Glomerular endothelial cell (primary cell): ENCODE data around the gene HELB. TPM values are rescaled to one million over a fixed set of nuclear protein-coding genes. Genes with fewer than 3 reads are reported as not detected.
"Not testable (repeated sequence)": the region's sequence is repeated elsewhere in the genome, so short reads cannot be mapped to it uniquely, and the experiment has no call there.

Experiments used
- DNase-seq: peaks from one replicate; pipeline ENCODE4 v3.0.0-alpha.2; 2011; ENCODE audit warnings: low read depth, low spot score; ENCODE audit errors: extremely low read depth
- total RNA-seq: library from RNA; depleted of rRNA; stranded (reverse); fragments of >200 nt; gene quantifications from 2 replicates; pipeline ENCODE4 v1.2.3, GENCODE V29; 2015

The HELB gene
- total RNA-seq, 1 donor from 2014 or later, result 2.7 TPM

DNA sequence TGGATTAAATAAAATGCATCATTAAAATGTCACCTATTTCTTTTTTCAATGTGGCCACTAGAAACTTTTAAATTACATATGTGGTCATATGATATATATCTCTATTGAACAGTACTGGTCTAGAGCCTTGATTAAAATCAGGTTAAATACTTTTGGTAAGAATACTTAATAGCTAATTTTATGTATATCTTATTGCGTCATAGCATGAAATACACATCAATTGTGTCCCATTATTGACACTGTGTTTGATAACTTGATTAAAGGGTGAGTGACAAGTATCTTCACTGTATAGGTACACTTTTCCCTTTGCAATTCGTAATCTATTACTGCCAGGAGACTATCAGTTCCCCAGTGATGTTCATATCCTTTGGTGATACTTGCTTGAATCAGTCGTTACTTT, 4.4 kb upstream of the HELB start:
- no peak for DNase-seq

DNA sequence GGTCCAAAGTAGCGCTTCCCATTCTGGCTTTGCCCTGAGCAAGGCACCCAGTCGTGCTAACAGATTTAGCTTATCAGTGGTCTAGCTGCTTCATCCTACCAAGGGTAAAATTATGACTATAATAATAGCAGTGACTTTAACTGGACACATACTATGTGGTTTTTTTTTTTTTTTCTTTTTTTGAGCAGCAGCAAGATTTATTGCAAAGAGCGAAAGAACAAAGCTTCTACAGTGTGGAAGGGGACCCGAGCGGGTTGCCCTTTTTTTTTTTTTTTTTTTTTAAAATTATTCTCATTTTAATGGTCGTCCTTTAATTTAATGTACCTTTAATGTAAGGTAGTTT, 505 bp downstream of the HELB start:
- DNase-seq, result no peak

DNA sequence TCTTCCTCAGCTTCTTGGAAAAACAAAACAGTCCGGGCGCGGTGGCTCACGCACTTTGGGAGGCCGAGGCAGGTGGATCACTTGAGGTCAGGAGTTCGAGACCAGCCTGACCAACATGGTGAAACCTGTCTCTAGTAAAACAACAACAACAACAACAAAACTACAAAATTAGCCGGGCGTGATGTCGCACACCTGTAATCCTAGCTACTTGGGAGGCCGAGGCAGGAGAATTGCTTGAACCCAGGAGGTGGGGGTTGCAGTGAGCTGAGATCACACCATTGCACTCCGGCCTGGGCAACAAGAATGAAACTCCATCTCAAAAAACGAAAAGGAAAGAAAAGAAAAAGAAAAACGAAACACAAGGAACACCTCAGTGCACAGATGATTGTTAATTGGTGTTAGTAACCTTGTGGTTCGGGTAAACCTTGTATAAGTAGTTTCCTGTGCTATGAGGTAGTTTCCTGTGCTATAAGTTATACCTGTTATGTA, 1.1 kb downstream of the HELB start:
- DNase-seq, result not testable (repeated sequence)

DNA sequence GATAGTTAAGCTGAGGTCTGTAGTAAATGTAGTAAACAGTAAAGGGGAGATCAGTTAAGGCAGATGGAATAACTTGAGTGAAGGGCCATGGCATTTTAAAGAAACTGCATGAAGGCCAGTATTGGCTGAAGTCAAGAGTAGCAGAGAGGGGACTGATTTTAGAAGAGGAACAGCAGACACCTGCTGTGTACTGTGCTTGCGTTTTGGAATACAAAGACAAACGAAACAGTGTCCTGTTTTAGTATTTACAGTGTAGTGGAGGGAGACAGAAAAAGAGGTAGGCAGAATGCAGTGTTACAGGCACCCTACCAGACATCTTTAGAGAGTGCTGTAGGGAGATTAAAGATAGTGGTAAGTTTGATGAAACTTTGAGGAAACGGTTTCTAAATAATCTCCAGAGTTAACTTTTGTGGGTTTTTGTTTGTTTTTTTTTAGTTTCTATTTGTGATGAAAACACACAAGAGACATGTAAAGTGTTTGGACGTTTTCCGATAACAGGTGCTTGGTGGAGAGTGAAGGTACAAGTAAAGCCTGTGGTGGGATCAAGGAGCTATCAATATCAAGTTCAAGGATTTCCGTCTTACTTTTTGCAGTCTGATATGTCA, 2.1 kb downstream of the HELB start:
- no peak for DNase-seq

DNA sequence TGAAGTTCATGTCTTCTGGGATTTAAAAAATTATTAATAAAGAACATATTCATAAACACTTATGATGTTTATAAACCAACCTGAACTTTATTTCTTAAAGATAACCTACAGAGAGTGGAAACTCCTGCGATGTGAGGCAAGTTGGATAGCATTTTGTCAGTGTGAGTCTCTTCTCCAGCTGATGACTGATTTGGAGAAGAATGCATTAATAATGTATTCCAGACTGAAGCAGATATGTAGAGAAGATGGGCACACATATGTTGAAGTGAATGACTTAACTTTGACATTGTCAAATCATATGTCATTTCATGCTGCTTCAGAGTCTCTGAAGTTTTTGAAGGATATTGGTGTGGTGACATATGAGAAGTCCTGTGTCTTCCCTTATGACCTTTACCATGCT, 7.3 kb downstream of the HELB start:
- DNase-seq, result no peak

DNA sequence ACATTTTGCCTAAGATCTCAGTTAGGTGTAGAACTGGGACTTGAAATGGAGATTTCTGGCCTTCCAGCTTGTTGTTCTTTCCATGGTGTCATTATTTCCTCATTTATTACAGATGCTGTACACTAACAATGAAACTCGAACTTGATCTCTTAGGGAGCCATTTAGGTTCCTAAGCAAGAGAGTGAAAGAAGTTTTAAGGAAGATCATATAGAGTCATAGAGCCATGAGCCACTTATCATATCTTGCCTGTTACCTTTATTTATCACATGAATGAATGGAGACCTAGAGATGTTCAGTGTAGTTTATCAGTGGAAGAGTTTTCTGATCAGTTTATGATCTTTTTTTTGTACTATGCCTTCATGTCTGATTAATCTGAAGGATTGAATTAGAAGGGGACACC, 9.9 kb downstream of the HELB start:
- no peak for DNase-seq

DNA sequence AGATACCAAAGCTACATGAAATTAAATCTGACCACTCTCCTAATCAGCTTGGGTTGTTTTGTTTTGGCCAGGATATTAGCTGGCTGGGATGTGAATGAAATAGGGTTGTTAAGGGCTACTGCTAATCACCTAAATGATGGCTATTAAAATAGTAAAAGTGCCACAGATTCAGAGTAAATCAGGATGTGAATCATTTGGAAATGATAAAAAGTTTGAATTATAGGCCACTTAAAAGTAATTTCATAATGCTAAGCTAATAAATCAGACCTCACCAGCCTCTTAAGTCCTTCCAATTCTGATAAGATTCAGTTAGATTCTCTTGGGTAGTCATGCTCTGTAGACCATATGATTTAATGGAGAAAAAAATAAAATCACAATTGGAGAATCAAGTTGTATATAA, 12.0 kb downstream of the HELB start:
- DNase-seq, result no peak

DNA sequence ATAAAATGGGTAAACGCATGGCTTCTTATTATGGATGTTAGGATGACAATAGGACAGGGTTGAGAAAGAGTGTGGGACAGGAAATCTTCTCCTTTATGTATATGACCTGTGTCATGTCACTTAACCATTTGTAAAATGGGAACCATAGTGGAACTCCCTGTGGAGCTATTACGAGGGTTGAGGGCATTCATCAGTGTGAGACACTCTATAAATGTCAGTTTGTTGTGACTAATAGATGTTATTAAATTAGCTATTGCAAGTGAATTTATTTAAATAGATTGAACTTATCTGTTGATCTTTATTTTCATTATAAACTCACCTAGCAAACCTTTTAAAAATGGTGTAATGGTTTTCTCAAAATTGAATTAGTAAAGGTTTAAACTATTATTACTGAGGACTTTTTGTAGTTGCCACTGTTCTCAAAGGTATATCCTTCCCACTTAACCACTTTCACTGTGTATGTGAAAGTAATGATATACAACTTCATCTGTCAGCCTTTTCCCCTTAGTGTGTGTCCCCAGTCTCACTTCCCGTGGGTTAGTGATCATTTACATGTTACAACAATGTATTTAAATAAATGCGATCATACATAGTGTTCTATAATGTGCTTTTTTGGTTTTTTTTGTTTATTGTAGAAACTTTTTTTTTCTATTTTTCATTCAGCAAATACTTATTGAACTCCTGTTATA, 17.1 kb downstream of the HELB start:
- DNase-seq, result no peak

DNA sequence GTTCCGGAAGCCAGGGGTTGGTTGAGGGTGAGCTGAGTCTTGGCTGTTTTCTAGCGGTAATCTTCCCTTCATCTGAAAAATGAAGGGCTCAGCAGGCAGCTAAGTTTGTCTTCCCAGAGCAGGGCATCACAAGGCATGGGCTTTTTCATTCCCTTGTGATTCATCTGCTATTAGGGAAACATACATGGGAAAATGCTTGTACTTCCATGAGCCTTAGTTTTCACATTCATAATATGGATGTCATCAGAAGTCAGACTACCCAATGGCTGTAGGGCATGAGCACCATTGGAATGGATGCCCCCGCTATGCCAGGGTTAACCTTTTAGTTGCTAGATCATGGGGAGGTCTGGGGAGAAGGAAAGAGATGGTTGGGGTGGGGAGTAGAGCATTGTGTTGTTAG, 18.7 kb downstream of the HELB start:
- no peak for DNase-seq

DNA sequence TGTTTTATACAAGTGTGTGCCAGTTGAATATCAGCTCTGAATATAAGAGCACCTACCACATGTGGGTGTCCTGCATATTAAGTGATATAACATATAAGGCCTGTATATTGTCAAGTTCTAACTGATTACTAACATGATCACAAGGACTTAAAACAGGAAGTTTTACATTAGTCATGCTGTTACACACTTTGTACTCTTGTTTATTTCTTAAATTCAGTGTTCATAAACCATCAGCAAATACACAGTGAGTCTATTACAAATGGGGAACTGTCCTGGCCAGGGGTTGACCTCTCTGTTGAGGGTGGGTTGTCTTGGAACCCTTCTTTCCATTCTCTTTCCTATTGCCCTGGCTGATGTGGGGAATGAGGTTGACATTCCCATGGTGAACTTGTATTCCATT, 19.1 kb downstream of the HELB start:
- DNase-seq, result no peak

DNA sequence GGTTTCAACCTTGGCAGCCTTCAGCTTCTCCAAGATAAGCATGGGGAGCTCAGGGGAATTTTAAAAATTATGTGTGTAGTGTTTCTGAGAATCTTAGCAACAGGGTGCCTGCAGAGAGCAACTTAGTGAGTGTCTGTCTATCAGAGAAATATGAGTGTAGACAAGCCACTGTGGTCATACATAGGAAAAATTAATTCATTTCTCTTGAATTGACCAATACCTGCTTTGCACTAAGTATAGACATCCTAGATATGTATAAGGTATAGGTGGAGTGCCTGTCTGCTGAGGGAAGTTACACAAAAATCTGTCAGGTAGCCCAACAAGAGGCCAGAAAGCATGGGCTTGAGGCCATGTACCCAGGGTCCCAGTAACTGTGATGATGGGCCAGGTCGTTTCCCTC, 20.7 kb downstream of the HELB start:
- DNase-seq, result no peak

DNA sequence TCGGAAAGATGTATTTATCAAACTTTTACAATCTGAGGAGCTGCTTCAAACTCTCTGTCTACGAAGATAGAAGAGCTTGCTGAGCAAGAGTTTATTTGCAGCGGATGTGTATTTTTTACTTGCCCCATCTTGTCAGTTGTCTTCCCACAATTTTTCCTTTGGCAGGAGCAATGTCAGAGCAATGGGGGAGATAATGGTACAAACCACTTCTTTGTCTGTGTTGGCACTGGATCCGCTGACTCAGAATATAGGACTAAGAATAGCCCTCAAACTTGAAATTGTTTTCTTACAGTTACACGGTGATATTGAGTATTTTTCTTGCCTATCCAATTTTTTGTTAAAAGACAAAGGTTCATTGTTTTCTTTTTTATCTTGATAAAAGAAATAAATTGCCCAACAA, 27.6 kb downstream of the HELB start:
- no peak for DNase-seq

DNA sequence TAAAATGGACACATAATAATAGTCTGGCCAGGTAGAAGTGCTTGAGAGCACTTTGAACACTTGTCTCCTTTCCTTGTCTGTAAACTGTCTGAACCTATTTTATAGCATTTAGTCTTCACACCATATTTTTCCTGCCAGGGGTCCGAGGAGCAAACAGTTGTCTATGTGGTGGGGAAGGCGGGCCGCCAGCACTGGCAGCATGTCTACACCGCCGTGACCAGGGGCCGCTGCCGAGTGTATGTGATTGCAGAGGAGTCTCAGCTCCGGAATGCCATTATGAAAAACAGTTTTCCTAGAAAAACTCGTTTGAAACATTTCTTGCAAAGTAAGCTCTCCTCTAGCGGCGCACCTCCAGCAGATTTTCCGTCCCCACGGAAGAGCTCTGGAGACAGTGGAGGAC, 28.7 kb downstream of the HELB start:
- no peak for DNase-seq

DNA sequence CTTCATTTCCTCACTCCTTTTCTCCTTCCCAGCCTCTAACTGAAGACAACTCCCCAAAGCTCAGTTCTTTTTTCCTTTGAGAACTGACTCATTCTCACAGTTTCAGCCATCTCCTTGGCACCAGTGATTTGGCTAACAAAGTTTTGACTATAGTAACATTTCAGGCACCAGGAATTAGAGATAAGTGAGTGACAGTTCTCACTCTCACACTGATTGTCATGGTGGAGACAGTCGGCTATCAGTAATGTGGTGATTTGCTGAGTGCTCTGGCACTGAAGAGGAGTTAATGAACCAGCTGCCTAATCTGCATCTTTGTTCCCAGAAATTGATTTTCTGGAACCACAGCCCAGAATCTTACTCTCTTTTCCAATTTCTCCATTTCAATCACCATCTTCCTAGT, 29.5 kb downstream of the HELB start:
- DNase-seq, result no peak

DNA sequence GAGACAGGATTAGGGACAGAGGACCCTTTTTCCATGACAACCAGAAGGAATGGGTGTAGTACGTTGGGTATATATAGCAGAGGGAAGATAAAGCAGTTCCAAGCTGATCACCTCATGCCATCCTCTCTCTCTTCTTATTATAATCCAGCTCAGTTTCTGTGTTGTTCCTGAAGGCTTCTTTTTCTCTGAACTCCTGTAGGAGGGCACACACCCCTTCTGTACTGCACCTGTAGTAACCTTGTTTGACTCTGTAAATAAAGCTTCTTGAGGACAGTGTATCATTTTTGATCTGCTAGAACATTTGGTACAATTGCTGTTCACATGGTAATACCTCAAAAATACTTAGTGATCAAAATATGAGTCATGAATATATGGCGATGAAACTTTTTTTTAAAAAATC, 33.5 kb downstream of the HELB start:
- no peak for DNase-seq

DNA sequence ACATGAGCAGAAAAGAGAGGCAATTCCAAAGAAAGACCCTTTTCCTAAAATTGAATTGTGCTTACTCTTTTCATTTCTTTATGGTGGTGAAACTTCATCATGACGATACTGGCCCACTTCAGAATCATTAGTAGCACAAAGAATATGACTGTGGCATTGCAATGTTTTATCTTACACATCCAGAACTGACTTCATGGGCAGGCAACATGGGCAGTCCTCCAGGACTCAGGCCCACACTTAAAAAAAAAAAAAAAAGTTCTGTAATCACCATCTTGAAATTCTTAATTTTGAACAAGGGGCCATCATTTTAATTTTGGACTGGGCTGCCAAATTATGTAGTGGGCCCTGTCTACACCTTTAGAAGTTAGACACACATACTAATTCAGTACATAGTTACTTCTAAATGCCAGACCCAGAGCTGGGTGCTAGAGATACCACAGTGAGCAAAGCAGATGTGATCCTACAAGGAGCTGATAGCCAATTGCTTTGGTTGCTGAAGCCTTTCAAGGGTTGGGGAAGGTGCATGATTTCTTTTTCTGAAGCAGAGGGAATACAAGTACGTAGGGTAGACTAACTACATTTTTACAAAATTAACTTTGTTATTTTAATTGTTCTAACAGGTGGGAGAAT, 35.2 kb downstream of the HELB start:
- no peak for DNase-seq

DNA sequence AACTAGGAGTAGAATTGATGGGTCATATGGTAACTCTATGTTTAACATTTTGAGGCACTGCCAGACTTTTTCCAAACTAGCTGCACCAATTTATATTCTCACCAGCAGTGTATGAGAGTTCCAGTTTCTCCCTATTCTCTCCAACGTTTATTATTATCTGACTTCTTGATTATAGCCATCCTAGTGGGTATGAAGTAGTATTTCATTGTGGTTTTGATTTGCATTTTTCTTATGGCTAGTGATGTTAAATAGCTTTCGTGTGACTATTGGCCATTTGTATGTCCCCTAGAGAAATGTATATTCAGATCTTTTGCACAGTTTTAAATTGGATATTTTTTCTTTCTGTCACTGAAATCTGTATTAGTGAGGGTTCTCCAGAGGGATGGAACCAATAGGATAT, 37.8 kb downstream of the HELB start:
- DNase-seq, result no peak

DNA sequence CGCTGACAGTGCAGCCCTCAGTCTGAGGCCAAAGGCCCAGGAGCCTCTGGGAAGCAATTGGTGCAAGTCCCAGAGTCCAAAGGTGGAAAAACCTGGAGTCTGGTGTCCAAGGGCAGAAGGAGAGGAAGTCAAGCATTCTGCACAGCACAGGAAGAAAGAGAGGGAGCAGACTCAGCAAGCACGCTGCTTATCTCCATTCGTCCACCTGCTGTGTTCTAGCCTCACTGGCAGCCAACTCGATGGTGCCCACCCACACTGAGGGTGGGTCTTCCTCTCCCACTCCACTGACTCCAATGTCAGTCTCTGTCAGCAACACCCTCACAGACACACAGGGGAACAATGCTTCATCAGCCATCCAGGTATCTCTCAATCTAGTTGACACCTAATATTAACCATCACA, 38.8 kb downstream of the HELB start:
- no peak for DNase-seq

DNA sequence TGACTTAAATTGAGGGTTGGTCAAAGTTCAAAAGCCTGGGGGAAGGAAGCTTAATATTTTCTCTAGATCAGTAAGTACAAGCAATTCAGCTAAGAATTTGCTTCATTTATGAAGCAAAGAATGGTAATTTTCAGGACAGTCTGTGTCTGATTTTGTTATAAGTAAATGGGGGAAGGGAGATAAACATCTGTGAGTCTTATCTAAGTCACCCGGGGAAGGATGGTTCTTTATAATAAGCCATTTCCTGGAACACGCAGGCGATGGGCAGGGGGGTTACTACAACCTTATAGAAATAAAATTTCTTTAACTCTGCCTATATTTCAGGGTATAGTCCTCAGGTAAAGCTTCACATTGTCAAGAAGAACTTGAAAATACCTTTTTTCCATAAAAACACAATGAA, 42.9 kb downstream of the HELB start:
- DNase-seq, result no peak

DNA sequence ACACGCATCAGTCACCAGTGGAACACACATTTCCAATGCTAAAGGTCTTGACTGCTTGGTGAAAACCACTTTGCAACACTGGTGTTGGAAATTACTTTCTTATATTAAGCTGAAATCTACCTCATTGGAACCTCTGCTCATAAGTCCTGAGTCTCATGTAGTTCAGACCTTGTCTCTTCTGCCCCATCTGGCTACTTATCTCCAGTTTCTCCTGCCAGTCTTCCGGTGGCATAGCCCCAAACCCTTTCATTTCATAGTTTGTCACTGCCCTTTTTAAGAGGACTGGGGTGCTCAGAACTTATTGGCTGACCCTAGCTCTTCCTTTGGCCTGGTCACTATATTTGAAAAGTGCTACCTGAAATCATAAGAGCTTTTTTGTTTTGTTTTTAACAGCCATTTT, 43.7 kb downstream of the HELB start:
- no peak for DNase-seq

DNA sequence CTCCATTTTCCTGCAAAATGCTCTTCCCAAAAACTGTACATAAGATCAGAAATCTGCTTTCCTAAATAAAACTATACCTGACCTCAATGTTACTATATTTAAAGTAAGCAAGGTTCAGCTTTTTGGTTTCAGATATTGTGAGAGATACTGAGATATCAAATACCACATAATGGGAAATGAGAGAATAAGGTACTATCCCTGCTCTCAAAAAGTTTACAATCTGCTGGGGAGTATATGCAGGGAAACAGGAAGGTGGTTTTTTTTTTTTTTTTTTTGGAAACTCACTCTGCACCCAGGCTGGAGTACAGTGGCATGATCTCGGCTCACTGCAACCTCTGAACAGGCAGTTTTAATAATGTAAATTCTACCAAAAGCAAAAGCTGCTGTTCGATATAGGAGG, 49.0 kb downstream of the HELB start:
- no peak for DNase-seq

DNA sequence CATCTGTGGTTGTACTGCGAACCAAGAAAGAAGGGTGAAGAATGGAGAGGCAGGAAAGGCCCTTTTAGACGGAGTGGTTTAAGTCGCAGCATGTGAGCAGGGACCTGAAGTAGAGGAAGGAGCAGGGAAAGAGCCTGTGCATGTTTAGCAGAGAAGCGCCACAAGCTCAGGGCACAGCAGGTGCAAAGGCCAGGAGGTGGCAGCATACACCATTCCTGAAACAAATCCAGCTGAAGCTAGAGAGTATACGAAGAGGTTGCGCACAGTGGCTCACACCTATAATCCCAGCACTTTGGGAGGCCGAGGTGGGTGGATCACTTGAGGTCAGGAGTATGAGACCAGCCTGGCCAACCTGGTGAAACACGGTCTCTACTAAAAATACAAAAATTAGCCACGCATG, 49.9 kb downstream of the HELB start:
- no peak for DNase-seq

DNA sequence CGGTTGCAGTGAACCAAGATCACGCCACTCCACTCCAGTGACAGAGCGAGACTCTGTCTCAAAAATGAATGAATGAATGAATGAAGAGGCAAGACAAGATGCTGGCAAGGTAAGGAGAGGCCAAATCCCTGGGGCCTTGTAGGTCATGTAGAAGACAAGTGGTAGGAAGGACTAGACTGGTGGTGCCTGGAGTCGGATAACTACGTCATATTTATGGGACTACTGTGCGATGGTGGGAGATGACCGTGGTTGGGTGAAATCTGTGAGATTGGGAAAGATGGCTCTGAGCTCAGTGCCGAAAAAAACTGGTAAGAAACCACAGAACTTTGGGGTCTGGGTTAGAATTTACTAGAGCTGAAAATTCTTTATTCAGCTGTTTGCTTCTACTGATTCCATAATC, 50.6 kb downstream of the HELB start:
- DNase-seq, result no peak
